ENCODE results near the gene GATC. TPM values are rescaled to one million over a fixed set of nuclear protein-coding genes. Genes with fewer than 3 reads are reported as not detected.
"Not testable (repeated sequence)": the region's sequence is repeated elsewhere in the genome, so short reads cannot be mapped to it uniquely, and the experiment has no call there.

Gene GATC
- total RNA-seq, 1 experiment from 2014 or later, result 29.8 TPM

DNA sequence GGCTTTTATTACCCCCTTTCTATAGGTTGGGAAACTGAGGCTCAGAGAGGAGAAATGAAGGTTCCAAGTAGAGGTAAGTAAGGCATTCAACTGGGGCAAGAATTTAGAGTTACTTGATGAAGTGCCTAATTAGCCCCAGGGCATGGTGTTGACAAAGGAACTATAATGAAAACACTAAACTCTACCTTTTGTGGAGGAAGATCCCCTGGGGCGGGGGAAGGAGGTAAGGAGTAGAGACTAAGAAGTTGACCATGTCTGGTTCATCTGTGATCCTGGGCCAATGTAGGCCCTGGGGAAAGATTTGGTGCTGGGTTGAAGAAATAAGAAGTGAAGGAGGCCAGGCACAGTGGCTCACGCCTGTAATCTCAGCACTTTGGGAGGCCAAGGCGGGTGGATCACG, 24.5 kb upstream of the GATC start:
- Histone ChIP-seq H3K36me3 (no peaks in the 10 kb centered on the region), H3K4me1 (no peaks in the 10 kb centered on the region), H3K9me3 (replicated peaks) (no peaks in the 10 kb centered on the region), H3K4me3 (no peak overlapping the region), H3K27ac (no peak overlapping the region), H3K27me3 (no peaks in the 10 kb centered on the region)
- no peak for DNase-seq

DNA sequence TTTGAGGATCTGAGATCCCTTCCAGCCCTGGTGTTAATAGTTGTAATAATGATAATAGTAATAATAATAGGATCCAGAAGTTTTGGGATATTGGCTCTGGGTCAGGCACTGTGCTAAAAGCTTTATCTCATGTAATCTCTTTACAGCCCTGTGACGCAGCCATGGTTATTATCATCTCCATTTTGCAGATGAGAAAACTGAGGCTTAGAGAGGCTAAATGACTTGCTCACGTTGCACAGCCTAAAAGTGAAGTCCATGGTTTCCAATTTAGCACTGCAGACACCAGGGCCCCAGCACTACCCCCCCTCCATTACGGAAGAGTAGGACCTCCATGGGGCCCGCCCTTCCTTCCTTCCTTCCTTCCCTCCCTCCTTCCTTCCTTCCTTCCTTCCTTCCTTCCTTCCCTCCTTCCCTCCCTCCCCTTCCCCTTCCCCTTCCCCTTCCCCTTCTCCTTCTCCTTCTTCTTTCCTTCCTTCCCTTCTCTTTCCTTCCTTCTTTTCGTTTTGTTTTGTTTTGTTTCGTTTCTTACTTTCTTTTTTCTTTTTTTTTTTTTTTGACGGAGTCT, 23.3 kb upstream of the GATC start:
- Histone ChIP-seq H3K9me3 (replicated peaks) (no peaks in the 10 kb centered on the region), H3K27me3 (no peaks in the 10 kb centered on the region), H3K36me3 (no peaks in the 10 kb centered on the region), H3K4me1 (no peaks in the 10 kb centered on the region), H3K27ac (no peak overlapping the region), H3K4me3 (no peak overlapping the region)
- DNase-seq, result no peak

DNA sequence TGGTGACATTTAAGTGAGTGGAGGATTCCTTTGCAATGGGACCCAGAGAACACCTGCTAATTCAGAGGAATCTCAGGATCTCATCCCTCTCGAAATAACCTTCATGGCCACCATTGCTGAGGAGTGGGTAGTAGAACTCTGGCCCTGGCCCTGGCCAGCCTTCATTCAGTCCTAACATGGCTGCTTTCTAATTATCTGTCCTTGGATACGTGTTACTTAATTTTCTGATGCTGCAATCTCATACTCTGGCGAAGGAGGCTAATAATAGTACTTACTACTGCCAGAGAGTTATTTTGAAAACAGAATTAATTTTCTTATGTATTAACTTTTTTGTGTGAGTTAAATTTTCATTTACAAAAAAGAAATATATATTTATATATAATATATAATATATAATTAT, 20.4 kb upstream of the GATC start:
- H3K4me3 ChIP-seq, result no peak overlapping the region
- no peaks in the 10 kb centered on the region for H3K9me3 ChIP-seq (replicated peaks)
- no peak for DNase-seq
- H3K27ac ChIP-seq, result no peak overlapping the region
- H3K27me3 ChIP-seq, result no peaks in the 10 kb centered on the region
- no peaks in the 10 kb centered on the region for H3K4me1 ChIP-seq
- no peaks in the 10 kb centered on the region for H3K36me3 ChIP-seq

DNA sequence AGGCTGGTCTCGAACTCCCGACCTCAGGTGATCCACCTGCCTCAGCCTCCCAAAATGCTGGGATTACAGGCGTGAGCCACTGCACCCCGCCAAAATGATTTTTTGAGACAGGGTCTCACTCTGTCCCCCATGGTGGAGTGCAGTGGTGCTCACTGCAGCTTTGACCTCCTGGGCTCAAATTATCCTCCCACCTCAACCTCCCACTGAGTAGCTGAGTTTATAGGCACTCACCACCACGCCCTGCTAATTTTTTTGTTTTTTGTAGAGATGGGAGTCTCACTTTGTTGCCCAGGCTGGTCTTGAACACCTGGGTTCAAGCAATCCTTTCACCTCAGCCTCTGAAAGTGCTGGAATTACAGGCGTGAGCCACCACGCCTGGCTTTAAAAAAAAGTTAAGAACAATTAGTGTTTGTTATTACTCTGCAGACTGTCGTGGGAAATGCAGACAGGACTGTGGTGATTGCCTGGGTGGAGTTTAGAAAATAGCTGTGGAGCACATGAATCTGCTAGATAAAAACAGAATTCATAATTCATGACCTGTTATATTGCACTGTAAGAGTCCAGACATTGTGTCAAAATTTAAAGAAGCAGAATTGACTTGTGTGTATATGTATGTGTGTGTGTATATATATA, 17.5 kb upstream of the GATC start:
- H3K4me3 ChIP-seq, result no peak overlapping the region
- no peak for DNase-seq

DNA sequence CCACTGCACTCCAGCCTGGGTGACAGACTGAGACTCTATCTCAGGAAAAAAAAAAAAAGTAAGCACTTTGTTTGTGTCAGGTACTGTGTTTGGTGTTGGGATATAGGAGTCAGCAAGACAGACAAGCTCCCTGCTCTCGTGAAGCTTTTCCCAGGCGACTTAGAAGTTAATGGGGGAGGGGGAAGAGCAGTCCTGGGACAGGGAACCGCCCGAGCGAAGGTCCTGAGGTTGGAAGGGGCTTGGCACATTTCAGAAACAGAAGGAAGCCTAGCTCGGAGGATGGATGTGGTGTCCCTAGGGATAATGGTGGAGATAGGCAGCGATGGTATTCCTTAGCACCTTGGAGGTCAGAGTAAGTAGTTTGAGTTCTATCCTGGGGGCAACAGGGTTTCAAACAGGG, 16.9 kb upstream of the GATC start:
- DNase-seq, result no peak
- Histone ChIP-seq H3K9me3 (replicated peaks) (no peaks in the 10 kb centered on the region), H3K27ac (no peak overlapping the region), H3K4me1 (no peaks in the 10 kb centered on the region), H3K27me3 (no peaks in the 10 kb centered on the region), H3K4me3 (no peak overlapping the region), H3K36me3 (no peaks in the 10 kb centered on the region)

More for the DNA sequence above, 17.5 kb upstream of the GATC start:
- Histone ChIP-seq H3K27ac (no peak overlapping the region), H3K9me3 (replicated peaks) (no peaks in the 10 kb centered on the region), H3K4me1 (no peaks in the 10 kb centered on the region), H3K36me3 (no peaks in the 10 kb centered on the region), H3K27me3 (no peaks in the 10 kb centered on the region)

DNA sequence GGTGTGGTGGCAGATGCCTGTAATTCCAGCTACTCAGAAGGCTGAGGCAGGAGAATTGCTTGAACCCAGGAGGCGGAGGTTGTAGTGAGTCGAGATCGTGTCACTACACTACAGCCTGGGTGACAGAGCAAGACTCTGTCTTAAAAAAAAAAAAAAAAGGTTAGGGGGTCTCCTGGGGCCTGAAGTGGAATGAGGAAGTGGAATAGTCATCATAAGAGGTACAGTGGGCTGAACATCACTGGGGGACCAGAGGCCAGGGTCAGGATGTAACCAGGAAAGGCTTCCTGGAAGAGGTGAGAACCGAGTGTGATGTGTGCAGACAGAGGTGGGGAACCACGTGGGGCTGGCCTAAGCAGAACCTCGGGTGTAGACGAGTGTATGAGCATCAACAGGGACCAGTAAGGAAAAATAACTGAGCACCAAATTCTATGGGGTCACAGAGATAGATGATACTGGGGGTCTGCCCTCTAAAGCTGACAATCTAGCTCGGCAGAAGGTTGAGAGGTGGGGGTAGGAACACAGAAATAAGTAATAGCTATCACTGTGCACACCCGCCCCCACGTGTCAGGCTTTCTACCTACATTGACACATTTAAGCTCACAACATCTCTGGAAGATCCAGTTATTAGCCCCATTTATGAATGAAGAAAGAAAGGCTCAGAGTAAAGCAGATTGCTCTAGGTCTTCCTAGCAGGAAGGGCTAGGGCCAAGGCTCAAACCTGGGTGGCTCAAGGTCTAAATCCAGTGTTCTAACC, 13.3 kb upstream of the GATC start:
- no peak overlapping the region for H3K4me3 ChIP-seq
- DNase-seq, result no peak
- H3K27ac ChIP-seq, result no peak overlapping the region
- no peaks in the 10 kb centered on the region for H3K27me3 ChIP-seq
- no peaks in the 10 kb centered on the region for H3K9me3 ChIP-seq (replicated peaks)
- H3K4me1 ChIP-seq, result no peaks in the 10 kb centered on the region
- no peaks in the 10 kb centered on the region for H3K36me3 ChIP-seq

DNA sequence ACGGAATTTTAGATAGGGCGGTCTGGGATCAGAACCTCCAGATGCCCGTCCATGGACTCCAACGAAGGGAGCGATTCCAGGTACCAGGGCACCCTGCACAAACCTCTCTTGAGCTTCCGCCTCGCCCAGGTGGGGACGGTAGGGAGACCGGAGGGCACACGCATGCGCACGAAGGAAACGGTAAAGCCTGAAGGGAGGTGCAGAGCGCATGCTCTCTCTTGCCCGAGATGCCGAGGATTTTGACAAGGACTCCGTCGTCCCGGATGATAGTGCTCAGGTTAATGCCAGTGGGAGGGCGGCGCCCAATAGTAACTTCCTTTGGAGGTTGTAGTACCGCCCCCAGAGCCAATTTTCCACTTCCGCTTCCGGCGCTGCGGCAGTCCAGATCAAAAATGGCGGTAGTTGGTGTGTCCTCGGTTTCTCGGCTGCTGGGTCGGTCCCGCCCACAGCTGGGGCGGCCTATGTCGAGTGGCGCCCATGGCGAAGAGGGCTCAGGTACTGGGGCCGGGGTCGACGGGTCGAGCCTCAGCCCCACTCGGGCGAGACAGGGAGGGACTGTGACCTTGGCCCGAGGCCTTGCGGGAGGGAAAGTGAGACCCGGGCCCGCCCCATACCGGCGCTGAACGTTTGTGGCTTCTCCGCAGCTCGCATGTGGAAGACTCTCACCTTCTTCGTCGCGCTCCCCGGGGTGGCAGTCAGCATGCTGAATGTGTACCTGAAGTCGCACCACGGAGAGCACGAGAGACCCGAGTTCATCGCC, 8.3 kb upstream of the GATC start, which contains the start of gene COX6A1:
Gene COX6A1 (plus strand): TSS at position 379 of the 760 bp plus-strand sequence. CDS start 14 bp downstream, at position 393.
- Histone ChIP-seq H3K36me3 (peaks cover 20% of the 10 kb centered on the region), H3K27me3 (no peaks in the 10 kb centered on the region), H3K27ac (peak within 1 kb of the TSS; percentile 50), H3K4me1 (no peaks in the 10 kb centered on the region), H3K4me3 (peak within 1 kb of the TSS; percentile 74), H3K9me3 (replicated peaks) (no peaks in the 10 kb centered on the region)
- DNase-seq, result peak; percentile 97 to 98

DNA sequence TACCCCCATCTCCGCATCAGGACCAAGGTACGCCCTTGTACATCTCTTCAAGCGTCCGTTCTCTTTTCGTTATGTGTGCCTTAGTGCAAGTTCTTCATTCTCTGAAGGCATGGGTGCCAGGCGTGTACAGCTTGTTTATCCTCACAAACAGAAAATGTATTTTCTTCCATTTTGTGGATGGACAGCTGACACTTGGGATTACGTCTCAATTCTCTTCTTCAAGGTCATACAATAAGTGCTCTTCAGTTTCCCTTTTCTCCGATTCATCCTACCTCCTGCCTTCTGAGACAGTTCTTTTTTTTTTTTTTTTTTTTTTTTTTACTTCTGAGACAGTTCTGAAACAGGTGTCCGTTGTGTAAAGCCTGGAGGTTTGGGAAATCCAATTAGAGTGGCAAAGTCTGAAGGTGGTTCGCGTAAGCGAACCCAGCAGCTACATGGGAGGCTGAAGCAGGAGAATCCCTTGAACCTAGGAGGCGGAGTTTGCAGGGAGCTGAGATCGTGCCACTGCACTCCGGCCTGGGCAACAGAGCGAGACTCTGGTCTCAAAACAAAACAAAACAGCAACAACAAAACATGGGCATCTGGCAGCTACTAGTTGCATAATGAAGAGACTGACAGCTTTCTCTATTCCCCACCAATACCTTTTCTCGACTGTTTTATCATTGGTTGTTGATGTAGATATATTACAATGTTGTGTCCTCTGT, 7.6 kb upstream of the GATC start:
- Histone ChIP-seq H3K9me3 (replicated peaks) (no peaks in the 10 kb centered on the region), H3K4me3 (peak overlapping the region; percentile 74), H3K4me1 (no peaks in the 10 kb centered on the region), H3K36me3 (peaks cover 20% of the 10 kb centered on the region), H3K27me3 (no peaks in the 10 kb centered on the region), H3K27ac (peak overlapping the region; percentile 50)
- DNase-seq, result no peak

DNA sequence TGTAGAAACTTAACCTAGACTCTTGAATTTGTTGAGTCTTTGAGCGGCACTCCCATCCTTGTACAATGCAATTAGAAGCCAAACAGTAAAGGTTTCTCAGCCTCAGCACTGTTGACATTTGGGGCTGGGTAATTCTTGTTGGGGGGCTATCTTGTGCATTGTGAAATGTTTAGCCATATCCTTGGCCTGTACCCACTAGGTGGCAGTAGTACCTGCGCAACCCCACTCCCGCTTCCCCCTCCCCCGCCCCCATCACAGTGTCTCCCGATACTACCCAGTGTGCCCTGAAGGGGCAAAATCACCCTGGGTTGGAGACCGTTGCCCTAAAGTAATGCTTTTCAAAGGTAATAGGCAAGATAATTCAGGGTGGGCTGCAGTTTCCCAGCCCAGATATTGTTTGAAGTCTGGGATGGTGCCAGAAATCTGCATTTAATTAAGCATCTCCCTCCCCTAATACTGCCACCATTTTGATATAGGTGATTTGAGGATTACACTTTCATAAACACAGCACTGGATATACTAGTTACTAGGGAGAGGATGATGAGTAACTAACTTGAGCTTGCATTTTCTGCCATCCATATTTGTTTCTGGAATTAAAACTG, 6.5 kb upstream of the GATC start:
- peak; percentile 61 to 73 for DNase-seq
- Histone ChIP-seq H3K36me3 (peaks cover 25% of the 10 kb centered on the region), H3K4me3 (no peak overlapping the region), H3K27me3 (no peaks in the 10 kb centered on the region), H3K9me3 (replicated peaks) (no peaks in the 10 kb centered on the region), H3K27ac (no peak overlapping the region), H3K4me1 (no peaks in the 10 kb centered on the region)

DNA sequence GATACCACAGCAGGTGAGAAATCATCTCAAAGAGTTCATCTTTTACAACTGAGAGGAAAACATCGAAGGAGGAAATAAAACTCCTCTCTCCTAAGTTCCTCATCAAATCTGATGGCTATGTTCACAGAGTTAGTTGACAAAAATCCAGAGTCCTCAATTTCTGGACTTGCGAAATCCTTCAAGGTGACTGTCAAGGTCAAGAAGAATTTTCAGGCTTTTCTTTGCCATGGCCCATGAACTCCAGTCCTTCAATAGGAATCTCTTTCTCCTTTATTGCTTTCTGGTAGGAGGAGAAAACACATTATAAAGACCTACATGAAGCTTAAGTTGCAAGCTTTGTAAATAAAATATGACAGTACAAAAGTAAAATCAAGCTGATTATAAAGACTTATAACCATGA, 1.6 kb upstream of the GATC start:
- peaks cover 4% of the 10 kb centered on the region; the same call in 1 of the 2 replicates for H3K4me1 ChIP-seq
- no peak overlapping the region for H3K4me3 ChIP-seq
- H3K36me3 ChIP-seq, result peaks cover 21% of the 10 kb centered on the region

DNA sequence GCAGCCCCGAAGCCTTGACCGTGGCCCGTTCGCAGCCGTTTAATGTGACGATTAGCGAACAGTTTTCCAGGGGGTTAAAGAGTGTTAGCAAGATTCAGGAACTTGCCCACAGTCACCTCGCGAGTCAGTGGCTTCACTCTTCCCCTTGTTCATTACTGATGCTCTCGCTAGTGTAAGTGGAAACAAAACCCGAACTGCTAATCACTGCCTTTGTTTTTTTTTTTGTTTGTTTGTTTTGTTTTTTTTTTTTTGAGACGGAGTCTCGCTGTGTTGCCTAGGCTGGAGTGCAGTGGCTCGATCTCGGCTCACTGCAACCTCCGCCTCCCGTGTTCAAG, 567 bp downstream of the GATC start:
- not testable (repeated sequence) for DNase-seq; H3K9me3 ChIP-seq (replicated peaks); H3K4me1 ChIP-seq; H3K27me3 ChIP-seq
- Histone ChIP-seq H3K36me3 (peaks cover 18% of the 10 kb centered on the region), H3K27ac (peak overlapping the region; percentile 54), H3K4me3 (peak overlapping the region; percentile 94)

More for the DNA sequence above, 1.6 kb upstream of the GATC start:
- no peak for DNase-seq
- no peaks in the 10 kb centered on the region for H3K9me3 ChIP-seq (replicated peaks)
- H3K27me3 ChIP-seq, result no peaks in the 10 kb centered on the region
- no peak overlapping the region for H3K27ac ChIP-seq

DNA sequence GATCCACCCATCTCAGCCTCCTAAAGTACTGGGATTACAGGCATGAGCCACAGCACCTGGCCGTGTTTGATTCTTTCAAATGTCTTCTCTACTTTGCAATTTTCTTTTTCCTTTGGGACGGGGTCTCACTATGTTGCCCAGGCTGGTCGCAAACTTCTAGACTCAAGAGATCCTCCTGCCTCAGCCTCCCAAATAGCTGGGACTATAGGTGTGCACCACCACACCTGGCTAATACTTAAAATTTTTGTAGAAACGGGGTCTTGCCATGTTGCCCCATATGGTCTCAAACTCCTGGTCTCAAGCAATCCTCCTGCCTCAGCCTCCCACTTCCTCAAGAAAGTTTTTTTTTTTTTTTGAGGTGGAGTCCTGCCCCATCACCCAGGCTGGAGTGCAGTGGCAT, 1.7 kb downstream of the GATC start:
- Histone ChIP-seq H3K27ac (no peak overlapping the region), H3K9me3 (replicated peaks) (no peaks in the 10 kb centered on the region), H3K27me3 (no peaks in the 10 kb centered on the region), H3K4me3 (no peak overlapping the region), H3K36me3 (peaks cover 16% of the 10 kb centered on the region), H3K4me1 (peaks cover 4% of the 10 kb centered on the region; the same call in 1 of the 2 replicates)
- no peak for DNase-seq

DNA sequence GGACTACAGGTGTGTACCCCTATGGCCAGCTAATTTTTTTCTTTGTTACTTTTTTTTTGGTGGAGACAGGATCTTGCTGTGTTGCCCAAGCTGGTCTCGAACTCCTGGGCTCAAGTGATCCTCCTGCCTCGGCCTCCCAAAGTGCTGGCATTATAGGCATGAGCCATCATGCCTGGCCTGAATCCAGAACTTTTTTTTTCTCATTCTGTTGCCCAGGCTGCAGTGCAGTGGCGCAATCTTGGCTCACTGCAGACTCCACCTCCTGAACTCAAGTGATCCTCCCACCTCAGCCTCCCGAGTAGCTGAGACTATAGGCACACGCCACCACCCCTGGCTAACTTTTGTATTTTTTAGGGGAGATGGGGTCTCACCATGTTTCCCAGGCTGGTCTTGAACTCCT, 6.3 kb downstream of the GATC start:
- H3K27ac ChIP-seq; H3K9me3 ChIP-seq (replicated peaks); DNase-seq; H3K27me3 ChIP-seq; H3K4me1 ChIP-seq; H3K4me3 ChIP-seq: not testable (repeated sequence)
- peaks cover 32% of the 10 kb centered on the region for H3K36me3 ChIP-seq

DNA sequence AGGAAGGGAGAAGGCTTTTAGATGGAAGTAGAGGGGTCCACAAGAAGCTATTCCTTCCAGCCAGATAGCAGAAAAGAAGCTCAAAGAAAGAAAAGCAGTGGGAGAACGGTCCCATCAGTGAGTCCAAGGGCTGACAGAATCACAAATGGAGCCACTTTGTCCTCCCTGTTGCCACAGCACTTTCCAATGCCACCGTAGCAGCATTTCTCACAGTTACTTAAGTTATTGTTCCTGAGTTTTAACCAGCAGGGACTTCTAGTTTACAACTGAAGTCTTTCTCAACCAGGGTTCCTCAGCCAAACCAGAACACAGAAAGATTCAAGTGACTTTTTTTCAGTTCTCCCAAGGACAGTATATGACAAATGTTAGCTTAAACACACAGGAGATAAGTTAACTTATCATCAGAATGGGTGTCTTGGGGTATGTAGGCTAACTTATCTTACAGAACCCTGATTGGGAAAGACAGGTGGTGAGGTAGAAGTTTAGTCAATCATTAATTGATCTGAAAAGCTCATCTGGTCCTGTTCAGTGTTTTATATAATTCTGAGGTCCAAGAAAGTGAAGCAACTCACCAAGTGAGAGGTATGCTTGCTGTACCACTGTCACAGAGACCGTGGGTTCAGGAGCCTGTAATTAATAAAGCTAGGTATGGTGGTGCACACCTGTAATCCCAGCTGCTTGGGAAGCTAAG, 7.0 kb downstream of the GATC start:
- H3K4me3 ChIP-seq, result no peak overlapping the region
- peaks cover 35% of the 10 kb centered on the region for H3K36me3 ChIP-seq
- DNase-seq, result no peak
- no peaks in the 10 kb centered on the region for H3K9me3 ChIP-seq (replicated peaks)
- no peaks in the 10 kb centered on the region for H3K27me3 ChIP-seq
- H3K27ac ChIP-seq, result no peak overlapping the region
- H3K4me1 ChIP-seq, result no peaks in the 10 kb centered on the region

Data from SJCRH30 (cell line).